Measurements from ENCODE around the gene NME7.
"Not testable (repeated sequence)": the region's sequence is repeated elsewhere in the genome, so short reads cannot be mapped to it uniquely, and the experiment has no call there.

NME7 gene

DNA sequence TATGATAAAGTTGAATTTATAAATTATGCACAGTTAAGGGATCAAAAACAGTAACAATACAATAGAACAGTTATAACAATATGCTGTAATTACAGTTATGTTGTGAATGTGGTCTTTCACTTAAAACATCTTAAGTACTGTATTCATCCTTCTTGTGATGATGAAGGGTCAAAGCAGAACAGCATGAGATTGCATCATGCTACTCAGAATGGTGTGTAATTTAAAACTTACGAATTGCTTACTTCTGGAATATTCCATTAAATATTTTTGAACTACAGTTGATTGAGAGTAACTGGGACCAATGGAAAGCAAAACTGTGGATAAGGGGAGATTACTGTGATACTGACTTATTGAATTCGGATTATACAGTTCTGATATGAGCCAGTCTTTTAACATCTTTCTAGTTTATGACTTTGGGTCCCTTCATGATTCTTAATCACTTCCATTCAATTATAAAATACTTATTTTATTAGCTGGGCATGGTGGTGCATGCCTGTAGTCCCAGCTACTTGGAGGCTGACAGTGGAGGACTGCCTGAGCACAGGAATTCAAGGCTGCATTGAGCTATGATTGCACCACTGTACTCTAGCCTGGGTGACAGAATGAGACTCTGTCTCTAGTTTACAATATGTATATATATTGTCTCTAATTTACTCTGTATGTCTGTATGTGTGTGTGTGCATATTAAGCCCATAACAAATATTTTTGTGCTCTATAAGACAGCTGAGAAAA is 217.9 kb downstream of the NME7 start:
- no peak for DNase-seq

DNA sequence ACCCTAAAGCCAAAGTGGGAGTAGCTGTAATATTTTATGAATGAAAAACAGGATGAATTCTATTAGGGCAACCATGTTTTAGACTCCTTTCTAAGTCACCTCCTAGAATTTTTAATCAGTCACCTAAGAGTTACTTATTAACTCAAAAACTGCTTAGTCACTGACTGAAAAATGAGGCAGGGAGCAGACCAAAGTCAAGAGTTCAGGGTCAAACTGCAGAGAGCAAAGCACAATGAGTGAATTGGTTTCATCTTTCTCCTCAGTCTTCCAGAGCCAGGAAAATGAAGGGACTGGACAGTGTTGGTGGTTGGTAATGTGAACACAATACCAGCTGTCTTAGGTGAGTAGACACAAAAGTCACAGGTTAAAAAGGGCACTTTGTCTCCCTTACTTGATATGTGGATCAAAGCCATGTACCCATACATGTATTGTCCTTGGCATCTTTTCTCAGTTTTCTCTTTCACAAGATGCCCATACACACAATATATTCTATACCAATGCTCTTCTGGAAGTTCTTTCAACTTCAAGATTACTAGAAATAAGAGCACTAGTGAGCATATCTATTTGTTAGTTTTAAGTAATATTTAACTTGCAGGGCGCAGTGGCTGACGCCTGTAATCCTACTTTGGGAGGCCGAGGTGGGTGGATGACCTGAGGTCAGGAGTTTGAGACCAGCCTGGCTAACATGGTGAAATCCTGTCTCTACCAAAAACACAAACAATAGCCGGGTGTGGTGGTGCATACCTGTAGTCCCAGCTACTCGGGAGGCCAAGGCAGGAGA is 218.9 kb downstream of the NME7 start:
- DNase-seq: no peak

DNA sequence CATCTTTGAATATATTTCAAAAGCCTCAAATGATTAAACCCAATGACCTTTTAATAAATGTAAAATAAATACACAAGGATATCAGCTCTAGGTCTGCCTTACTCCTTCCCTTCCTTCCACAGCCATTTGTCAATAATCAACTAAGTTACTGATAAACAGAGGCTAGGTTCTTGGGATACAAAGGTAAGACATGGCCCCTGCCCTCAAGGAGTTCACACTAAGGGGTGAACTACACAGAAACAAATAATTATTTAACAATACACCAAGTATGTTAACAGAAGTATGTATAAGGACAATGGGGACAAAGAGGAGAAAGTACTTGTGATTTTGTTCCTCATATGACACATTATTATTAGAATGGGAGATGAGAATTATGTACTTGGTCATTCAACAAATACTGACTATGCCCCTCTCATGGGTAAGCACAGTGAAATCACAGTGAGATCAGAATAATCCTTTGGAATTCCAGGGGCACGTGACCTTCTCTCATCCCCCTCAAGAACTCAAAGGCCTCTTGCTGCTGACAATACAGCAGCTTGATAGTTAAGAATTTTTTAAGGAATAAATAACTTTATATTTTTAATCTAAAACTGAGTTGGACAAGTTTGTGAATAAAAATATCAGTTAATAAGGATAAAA is 220.9 kb downstream of the NME7 start:
- no peak for DNase-seq

DNA sequence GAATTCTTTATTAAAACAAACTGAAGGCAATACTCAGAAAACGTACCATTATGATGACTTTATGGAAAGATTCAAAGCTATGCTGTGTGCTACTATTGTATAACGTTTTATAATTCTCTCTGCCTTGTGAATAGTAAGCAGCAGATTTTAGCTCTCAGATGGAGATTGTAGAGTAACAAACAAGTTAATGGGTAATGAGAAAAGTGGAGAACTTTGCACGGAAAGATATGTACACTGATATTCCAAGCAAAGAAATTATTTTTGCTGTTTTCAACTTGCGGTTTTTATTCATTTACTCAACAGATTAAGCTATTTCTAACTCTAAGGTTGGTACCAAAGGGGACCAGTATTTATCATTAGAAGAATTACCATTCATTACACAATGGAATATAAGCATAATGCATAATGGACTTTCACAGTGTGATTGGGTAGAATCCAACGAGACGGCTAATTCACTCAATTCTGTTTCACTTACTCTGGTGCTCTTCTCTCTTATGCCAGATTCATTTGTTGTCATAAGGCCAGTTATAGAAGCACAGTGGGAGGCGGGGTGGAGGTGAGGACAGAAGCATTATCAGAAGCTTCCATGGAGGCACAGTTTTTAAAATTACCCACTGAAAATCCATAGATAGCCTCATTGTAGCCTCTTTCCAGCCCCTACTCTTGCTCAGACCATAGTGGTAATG is 222.5 kb downstream of the NME7 start:
- no peak for DNase-seq

DNA sequence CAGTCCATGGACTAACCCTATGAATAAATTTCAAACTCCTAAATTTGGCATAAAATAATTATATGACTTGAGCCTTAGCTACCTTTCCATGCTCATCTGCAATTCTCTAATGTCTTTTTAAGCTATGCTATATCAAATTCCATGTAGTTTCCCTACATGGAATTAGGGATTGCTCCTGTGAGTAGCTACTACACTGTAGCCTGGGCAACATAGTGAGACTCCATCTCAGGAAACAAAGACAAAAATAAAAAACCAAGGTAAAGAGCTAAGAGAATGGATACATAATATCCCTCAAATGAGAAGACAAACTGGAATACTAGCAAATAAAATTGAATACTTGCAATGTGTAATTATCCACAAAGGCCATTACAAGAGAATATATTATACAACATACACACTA is 223.6 kb downstream of the NME7 start:
- DNase-seq: no peak

DNA sequence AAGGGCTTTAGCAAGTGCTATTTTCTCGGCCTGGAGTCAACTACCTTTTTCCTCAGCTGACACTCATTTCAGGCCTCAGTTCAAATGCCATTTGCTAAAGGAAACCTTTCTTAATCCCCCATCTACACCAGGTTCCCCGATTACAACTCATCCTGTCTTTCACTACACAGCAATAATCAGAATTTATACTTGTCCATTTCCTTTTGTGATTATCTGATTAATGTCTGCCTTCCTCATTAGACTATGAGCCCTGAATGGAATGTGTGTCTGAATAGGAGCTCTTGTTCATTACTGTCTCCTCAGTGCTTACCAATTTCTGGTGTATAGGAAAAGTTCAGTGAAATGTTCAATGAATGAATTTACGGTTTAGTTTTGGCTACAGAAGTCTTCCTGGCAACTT is 224.3 kb downstream of the NME7 start:
- DNase-seq: no peak

DNA sequence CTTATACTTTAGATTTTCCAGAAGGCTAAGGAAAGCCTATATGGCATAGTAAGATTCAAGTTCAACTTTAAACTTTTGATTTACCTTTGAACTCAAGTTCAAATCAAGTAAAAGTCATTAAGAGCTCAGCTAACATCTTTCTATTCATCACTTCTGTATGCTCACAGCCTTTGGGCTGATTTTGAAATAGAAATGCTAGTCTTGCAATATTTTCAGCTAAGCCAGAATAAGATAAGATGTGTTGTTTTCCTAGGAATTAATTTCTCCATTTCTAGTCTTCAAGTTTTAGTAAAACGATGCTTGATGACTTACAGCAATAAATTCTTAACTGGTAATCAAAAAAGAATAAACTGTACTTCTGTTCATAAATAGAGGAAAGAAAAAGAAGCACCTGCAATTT is 225.5 kb downstream of the NME7 start:
- DNase-seq: no peak

DNA sequence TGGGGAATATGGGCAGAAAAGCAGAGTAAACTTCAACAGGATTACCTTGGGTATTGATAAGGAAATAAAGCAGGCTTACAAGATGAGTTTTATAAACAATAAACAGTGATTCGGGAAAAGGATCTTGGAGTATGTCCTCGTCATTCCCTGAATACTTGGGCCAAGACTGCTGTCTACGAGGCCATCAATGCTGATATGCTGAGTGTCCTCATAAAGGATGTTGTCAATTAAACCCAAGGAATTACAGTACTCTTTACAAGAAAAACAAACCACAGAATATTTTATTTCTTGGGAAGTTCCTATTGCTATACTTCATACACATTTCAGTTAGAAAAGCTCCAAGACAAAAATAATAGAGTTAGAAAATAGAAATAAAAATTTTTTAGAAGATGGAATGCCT is 226.2 kb downstream of the NME7 start:
- DNase-seq: no peak

DNA sequence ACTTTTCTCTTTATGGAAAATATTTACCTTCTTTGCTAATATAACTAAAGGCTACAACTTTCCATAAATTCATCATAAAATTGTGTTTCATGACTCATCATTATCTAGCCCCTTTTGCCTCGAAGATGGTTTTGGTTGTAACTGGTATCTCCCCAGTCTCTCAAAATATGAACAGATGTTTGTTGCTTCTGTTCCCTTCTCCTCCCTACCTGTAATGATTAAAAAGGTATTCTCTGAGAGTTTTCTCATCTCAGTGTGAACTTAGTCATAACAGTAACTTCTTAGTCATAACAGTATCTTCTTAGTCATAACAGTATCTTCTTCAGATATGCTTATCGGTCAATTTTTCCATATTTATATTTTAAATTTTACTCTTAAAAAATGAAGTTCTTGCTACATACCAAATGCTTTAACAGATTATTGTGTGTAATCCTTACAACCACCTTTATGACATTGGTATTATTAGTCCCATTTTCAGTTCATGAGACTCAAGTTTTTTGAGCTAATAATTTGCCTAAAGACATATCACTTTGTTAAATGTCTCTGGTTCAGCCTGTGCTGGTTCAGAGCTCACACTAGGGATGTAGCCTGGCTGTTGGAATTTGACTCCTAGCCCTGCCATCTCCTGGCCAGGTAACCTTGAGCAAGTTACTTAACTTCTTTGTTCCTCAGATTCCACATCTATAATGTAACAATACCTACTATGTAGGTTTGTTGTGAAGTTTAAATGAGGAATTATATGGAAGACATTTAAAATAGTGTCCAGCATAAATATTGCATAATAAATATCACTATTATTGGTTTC is 228.5 kb downstream of the NME7 start:
- peak; percentile 87 for DNase-seq

DNA sequence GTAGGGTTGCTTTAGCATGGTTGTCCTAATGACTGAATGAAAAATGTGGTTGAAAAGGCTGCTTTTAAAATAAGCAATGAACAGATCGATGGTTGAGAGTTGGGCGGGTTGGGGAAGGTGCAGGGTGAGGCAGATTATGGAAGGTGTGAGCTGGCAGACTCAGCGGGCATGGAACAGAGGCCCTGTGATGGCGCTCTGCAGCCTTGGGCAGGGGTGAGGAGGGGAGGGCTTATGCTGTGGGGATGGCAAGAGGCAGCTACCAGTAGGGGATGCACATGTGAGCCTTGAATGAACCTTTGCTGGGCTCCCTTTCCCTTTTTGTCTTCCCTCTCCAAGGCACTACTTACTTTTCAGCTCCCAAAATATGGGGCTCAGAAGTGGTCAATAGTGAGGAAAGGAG is 230.2 kb downstream of the NME7 start:
- DNase-seq: no peak

DNA sequence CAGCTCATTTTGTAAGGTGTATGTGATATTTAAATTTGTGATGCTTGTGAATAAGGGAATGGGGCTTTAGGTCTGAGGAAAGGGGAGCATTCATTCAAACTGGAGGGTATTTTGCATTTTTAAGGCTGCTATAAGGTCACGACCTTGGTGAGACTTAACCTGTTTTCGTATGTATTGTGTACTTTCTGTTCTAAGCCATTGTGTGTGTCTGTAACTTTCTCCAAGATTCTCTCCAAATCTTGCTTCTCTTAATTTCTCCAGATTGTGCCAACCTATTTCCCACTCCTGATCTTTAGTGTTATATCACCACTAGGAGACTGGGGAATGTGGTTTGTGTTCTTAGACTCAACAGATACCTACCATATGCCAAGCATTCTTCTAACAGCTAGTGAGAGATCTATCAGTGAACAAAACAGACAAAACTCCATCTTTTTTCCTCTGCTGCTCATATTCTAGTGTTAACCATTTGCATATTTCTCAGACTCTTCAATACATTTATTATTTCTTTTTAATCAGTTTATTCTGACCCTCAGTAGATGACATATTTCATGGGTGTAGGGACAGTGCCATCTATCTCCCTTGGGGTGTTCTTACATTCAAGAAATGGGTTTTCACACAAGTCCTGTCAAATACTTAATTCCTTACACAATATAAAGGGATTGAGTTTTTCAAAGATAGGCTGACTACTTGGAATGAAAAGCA is 233.6 kb downstream of the NME7 start:
- DNase-seq: no peak

DNA sequence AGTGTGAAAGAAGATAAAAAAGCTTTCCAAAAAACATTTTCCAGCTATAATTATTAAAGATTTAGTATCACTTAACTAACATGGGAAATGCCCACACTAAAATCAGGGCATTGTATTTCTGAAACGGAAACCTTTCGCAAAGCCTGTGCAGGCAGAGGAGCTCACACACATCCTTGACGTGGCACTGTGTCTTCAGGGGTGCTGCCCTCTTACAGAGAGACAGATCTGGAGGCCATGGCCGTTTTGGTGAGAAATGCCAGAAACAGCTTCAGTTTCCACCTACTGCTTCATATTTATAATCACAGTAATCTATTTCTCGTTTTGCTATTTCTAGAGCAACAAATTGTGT is 234.4 kb downstream of the NME7 start:
- DNase-seq: no peak

DNA sequence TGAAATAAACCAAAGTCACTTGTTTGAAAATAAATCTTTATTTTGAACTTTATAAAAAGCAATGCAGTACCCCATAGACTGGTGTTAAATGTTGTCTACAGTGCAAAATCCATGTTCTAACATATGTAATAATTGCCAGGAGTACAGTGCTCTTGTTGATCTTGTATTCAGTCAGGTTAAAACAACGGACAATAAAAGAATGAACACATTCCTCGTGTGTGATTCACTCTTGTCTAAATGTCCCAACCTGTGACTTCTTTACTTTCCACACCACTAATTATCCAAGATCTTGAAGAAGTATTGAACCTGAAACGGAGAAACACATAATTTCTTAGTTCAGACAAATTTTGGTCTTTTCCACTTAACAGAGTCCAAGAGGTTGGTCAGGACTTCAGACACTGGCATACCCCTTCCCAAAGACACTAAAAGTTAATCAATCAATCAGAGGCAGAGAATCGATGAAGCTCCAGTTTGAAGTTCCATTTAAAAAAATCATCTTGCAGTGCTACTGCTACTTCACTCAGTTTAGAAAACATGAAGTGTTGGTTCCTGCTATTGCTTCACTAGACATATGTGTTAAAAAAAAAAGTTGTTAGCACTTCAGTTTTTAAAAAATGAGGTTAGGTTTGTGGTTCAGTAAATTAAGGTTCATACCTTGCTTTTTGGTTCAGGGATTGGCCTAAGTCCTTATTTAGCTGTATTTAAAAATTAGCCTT is 234.9 kb downstream of the NME7 start:
- DNase-seq: no peak

DNA sequence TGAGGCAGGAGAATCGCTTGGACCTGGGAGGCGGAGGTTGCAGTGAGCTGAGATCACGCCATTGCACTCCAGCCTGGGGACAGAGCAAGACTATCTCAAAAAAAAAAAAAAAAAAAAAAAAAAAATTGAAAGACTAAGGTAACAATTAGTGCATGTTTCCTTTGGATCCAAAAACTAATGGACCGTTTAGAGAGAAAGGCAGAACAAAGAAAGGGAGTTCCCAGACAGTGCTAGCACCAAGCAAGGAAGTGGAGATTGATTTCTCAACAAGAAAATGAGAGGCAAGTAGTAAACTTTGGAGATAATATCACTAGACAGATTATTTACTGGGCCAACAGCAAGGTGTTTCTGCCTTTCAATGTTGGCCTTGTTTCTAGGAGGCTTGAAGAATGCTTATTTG is 236.9 kb downstream of the NME7 start:
- DNase-seq: no peak

DNA sequence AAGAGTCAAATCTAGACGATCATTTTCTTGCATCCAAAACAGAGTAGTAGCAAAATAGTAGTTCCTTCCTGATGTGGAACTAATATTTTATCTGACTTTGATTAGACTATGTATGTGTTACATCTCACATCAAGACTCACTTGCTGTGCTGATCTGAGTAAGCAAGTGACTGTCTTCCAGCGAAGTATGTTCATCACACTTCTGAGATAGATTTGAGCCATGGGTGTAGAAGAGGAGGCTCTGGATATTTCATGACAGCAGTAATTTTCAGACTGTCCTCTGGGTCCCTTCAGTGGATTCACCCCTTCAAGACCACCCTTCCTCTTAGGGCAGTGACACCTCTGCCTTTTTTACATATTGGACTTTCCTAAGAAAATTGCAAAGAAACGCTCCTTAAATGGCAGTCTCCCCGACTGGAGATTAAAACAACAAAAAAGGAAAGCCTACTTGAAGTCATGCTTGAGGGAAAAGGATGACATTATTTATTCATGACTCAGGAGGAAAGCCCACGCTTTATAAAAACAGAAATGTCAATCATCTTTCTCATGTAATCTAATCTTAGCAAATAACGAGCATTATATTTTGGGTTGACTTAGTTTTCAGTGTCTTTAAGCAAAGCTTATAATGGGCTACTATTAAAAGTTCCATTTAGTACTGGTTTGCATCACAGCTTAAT is 238.3 kb downstream of the NME7 start:
- no peak for DNase-seq

DNA sequence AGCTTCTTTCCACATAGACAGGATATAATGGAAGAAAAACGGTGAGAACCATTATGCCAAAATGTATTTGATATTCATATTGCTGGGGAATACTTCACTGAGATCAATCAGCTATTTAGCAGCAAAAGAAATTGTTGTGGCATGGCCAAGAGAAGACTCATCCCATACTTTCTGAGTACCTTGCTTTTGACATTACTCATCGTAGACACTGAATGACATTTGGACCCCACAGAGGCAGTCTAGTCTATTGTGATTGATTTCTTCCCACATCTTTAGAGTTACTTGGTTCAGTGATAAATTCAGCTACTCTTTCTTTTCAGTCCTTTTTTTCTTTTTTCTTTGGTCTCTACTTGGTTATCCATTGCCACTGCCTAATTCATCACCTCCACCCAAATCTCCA is 239.0 kb downstream of the NME7 start:
- DNase-seq: peak; percentile 30

DNA sequence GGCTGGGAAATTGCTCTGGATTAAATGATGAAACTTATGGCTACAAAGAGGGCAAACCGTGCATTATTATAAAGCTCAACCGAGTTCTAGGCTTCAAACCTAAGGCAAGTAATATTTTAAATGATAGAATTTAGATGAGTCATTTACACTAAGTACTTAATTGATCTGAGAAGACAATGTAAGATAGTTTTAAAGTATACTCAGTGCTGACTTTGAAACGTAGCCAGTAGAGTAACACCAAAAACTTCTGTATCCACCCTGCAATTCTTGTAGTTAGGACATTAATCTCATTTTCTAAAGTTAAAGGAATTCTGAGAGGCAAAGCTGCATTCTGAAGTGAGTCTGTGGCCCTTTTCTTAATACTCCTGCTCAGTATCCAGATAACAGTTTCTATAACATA is 240.3 kb downstream of the NME7 start:
- no peak for DNase-seq

DNA sequence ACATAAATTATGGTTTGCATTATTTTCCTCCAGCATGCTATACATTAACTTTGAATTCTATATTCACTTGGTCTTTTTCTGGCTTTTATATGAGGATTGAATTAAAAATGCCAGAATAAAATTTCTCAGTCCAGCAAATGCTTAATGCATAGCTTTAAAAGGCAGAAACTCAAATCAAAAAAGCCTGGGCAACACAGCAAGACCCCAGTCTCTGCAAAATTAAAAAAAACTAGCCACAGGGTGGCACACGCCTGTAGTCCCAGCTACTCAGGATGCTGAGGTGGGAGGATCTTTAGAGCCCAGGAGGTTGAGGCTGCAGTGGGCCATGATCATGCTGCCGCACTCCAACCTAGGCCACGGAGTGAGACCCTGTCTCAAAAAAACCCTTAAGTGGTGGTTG is 241.3 kb downstream of the NME7 start:
- no peak for DNase-seq

DNA sequence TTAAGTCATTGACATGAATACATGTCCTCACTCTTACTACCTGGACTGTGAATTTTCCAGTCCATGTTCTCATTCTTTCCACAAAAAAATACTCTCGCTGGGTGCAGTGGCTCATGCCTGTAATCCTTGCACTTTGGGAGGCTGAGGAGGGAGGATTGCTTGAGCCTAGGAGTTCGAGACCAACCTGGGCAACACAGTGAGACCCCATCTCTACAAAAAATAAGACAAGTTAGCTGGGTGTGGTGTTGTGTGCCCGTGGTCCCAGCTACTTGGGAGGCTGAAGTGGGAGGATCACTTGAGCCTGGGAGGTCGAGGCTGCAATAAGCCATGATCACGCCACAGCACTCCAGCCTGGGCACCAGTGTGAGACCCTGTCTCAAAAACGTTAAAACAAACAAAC is 242.0 kb downstream of the NME7 start:
- DNase-seq: not testable (repeated sequence)

DNA sequence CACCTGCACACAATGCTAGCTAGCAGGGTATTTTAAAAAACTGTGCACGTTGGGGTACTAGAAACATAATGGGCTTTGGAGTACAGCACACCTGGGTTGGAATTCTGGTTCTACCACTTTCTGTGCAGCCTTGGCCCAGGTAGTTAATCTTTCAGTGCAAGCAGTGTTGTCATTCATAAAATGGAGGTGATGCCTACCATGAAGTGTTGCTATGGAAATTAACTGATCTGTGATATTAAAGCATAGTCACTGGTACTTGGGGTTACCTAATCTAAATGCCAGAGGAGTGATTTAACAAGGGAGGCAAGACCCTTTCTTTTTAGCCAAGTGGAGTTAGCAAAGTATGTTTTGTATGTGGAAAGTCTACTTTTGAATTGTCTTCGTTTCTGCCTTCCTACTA is 243.1 kb downstream of the NME7 start:
- no peak for DNase-seq

DNA sequence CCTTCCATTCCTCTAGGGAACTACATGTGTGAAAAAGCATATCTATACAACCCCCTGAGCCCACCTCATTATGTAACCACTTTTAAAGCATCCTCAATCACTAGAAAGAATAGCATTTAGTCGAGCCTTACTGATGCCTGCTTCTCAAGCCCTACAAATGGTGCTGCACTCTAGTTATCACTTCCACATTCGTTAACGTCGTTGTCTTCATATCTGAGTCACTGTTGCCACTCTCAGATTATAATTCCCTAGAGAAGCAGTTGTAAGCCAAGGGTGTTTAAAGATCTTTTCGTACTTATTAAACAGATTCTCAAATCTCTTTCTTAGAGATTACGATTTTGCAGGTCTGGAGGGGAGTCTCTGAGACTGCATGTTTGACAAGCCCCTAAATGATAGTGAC is 244.6 kb downstream of the NME7 start:
- DNase-seq: no peak

All from activated CD4-positive, alpha-beta T cell treated with anti-CD3 and anti-CD28 coated beads, Interleukin-2, amount 50 U/mL, for 16 hours (primary cell).